ENCODE results near the gene NDUFV1.

DNA sequence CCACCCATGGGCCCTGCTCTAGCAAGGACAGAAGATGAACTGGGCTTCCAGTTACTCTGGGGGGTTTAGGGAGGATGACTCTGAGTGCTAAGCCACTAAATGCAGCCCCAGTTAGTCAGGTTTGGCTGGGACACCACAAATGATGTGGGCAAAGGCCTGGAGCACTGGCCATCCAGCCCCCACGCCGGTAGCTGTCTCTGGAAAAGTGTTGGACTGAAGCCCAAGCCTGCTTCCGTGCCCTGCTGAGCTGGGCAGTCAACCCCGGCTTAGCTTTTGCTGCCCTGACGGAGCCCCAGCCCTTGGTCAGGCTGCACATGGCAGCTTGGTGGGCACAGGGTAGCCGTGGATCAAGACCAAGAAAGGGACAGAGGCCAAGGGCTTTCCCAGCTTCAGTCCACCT lies 28.8 kb upstream of the NDUFV1 start:
- TF ChIP-seq, protein P1, sequence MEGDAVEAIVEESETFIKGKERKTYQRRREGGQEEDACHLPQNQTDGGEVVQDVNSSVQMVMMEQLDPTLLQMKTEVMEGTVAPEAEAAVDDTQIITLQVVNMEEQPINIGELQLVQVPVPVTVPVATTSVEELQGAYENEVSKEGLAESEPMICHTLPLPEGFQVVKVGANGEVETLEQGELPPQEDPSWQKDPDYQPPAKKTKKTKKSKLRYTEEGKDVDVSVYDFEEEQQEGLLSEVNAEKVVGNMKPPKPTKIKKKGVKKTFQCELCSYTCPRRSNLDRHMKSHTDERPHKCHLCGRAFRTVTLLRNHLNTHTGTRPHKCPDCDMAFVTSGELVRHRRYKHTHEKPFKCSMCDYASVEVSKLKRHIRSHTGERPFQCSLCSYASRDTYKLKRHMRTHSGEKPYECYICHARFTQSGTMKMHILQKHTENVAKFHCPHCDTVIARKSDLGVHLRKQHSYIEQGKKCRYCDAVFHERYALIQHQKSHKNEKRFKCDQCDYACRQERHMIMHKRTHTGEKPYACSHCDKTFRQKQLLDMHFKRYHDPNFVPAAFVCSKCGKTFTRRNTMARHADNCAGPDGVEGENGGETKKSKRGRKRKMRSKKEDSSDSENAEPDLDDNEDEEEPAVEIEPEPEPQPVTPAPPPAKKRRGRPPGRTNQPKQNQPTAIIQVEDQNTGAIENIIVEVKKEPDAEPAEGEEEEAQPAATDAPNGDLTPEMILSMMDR (IDR thresholded peaks at IDR 0.05; ENCODE audit: low read length): no peak
- no peak for TF ChIP-seq EZH2 (optimal IDR thresholded peaks at IDR 0.05; ENCODE audit: low read depth, low read length)

Measured in MM.1S (cell line).